Measurements from ENCODE around the gene C11orf86. TPM values are rescaled to one million over a fixed set of nuclear protein-coding genes. Genes with fewer than 3 reads are reported as not detected.

C11orf86 gene
- total RNA-seq, 6 donors from 2014 or later: not detected

DNA sequence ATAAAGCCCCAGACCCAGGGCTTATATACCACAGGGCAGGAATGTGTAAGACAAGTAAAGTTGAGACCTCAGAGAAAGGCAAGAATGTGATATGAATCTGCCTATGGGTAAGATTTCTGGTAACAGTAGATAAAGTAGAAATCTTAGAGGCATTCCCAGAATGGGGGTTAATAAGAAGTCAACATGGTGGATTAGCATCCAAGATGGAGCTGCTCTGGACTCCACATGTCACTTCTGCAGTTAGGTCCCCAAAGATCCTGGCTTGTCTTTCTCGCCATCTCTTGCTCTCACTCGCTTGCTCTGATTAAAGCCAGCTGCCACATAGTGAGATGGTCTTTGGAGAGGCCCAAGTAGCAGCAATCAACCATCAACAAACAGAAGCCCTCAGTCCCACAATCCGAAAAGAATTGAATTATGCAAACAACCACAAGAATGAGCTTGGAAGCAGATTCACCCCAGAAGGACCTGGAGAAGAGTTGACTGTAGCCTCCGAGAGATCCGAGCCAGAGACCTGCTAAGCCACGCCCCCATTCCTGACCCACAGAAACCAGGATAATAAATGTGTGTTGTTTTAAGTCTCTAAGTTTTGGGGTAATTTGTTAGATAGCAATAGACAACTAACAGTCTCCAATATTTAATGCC, 5.4 kb upstream of the C11orf86 start:
- 90 to 93% methylated on average over 6 of the region's 6 CpGs for WGBS, 2 donors
- no peak for ATAC-seq (ENCODE audit: low FRiP score in 2 of 2)

DNA sequence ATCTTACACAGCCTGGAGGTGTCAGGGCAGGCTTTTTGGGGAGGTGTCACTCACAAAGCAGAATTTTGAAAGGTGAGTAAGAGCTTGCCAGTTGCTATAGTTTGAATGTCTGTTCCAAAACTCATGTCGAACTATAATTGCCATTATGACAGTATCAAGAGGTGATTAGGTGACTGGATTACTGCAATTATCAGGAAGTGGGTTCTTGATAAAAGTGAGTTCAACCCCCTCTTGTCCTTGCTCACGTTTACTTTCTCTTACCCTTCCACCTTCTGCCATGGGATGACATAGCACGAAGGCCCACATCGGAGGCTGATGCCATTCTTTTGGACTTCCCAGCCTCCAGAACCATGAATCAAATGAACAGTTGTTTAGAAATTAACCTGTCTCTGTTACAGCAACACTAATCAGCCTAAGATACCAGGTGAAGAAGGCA, 4.7 kb upstream of the C11orf86 start:
- ATAC-seq (ENCODE audit: low FRiP score in 2 of 2) (peak in 1 of 2 donors; percentile 2), DNase-seq (no peak)
- H3K9me3 ChIP-seq: no peaks in the 10 kb centered on the region
- peaks cover 3 to 12% (median 8%) of the 10 kb centered on the region in 4 donors for H3K4me1 ChIP-seq
- H3K27ac ChIP-seq: peak overlapping the region in 3 of 4 donors; percentile 20 to 80 (median 24)
- H3K27me3 ChIP-seq: no peaks in the 10 kb centered on the region
- H3K4me3 ChIP-seq: no peak overlapping the region
- 69 to 74% methylated on average over 4 of the region's 4 CpGs for WGBS, 2 donors
- TF ChIP-seq EP300 (IDR thresholded peaks at IDR 0.05) (no peak), POLR2AphosphoS5 (IDR thresholded peaks at IDR 0.05) (no peak), POLR2A (IDR thresholded peaks at IDR 0.05) (no peak)
- TF ChIP-seq, protein P1, sequence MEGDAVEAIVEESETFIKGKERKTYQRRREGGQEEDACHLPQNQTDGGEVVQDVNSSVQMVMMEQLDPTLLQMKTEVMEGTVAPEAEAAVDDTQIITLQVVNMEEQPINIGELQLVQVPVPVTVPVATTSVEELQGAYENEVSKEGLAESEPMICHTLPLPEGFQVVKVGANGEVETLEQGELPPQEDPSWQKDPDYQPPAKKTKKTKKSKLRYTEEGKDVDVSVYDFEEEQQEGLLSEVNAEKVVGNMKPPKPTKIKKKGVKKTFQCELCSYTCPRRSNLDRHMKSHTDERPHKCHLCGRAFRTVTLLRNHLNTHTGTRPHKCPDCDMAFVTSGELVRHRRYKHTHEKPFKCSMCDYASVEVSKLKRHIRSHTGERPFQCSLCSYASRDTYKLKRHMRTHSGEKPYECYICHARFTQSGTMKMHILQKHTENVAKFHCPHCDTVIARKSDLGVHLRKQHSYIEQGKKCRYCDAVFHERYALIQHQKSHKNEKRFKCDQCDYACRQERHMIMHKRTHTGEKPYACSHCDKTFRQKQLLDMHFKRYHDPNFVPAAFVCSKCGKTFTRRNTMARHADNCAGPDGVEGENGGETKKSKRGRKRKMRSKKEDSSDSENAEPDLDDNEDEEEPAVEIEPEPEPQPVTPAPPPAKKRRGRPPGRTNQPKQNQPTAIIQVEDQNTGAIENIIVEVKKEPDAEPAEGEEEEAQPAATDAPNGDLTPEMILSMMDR (IDR thresholded peaks at IDR 0.05): no peak
- no peaks in the 10 kb centered on the region for H3K36me3 ChIP-seq

More for the DNA sequence above, 5.4 kb upstream of the C11orf86 start:
- H3K9me3 ChIP-seq: no peaks in the 10 kb centered on the region
- H3K27me3 ChIP-seq: no peaks in the 10 kb centered on the region
- H3K4me3 ChIP-seq: no peak overlapping the region
- no peak for DNase-seq
- no peaks in the 10 kb centered on the region for H3K36me3 ChIP-seq
- peak overlapping the region in 3 of 4 donors; percentile 20 to 80 (median 24) for H3K27ac ChIP-seq
- TF ChIP-seq, protein P1 (IDR thresholded peaks at IDR 0.05): no peak
- no peak for TF ChIP-seq POLR2AphosphoS5 (IDR thresholded peaks at IDR 0.05)
- TF ChIP-seq POLR2A (IDR thresholded peaks at IDR 0.05): no peak
- no peak for TF ChIP-seq EP300 (IDR thresholded peaks at IDR 0.05)
- peaks cover 3 to 12% (median 8%) of the 10 kb centered on the region in 4 donors for H3K4me1 ChIP-seq

- H3K4me1 ChIP-seq: peaks cover 3 to 12% (median 8%) of the 10 kb centered on the region in 4 donors
- H3K4me3 ChIP-seq: no peak overlapping the region
- no peaks in the 10 kb centered on the region for H3K36me3 ChIP-seq
- TF ChIP-seq POLR2AphosphoS5 (IDR thresholded peaks at IDR 0.05) (peak; percentile 31 to 84), EP300 (IDR thresholded peaks at IDR 0.05) (peak in 1 of 4 donors; percentile 88), POLR2A (IDR thresholded peaks at IDR 0.05) (peak in 1 of 4 donors; percentile 29)
- TF ChIP-seq, protein P1 (IDR thresholded peaks at IDR 0.05): no peak
- H3K9me3 ChIP-seq: no peaks in the 10 kb centered on the region
- ATAC-seq (ENCODE audit: low FRiP score in 2 of 2): peak; percentile 88 to 96
- no peaks in the 10 kb centered on the region for H3K27me3 ChIP-seq
- WGBS, 2 donors: 44 to 69% methylated on average over 5 of the region's 5 CpGs
- peak overlapping the region; percentile 58 to 80 (median 66) for H3K27ac ChIP-seq
- DNase-seq: peak in 1 of 2 donors; percentile 83
Measured at GRCh38 chr11:66970807-66971442, 4.2 kb upstream of the C11orf86 start.

GRCh38 chr11:66971488-66971887, 3.6 kb upstream of the C11orf86 start:
- no peaks in the 10 kb centered on the region for H3K9me3 ChIP-seq
- ATAC-seq (ENCODE audit: low FRiP score in 2 of 2): no peak
- peaks cover 3 to 12% (median 8%) of the 10 kb centered on the region in 4 donors for H3K4me1 ChIP-seq
- H3K27me3 ChIP-seq: no peaks in the 10 kb centered on the region
- no peak for DNase-seq
- peak overlapping the region; percentile 58 to 80 (median 66) for H3K27ac ChIP-seq
- no peaks in the 10 kb centered on the region for H3K36me3 ChIP-seq
- no peak for TF ChIP-seq EP300 (IDR thresholded peaks at IDR 0.05)
- TF ChIP-seq POLR2AphosphoS5 (IDR thresholded peaks at IDR 0.05): no peak
- TF ChIP-seq POLR2A (IDR thresholded peaks at IDR 0.05): no peak
- no peak overlapping the region for H3K4me3 ChIP-seq
- 83 to 92% methylated on average over 2 of the region's 2 CpGs for WGBS, 2 donors

DNA sequence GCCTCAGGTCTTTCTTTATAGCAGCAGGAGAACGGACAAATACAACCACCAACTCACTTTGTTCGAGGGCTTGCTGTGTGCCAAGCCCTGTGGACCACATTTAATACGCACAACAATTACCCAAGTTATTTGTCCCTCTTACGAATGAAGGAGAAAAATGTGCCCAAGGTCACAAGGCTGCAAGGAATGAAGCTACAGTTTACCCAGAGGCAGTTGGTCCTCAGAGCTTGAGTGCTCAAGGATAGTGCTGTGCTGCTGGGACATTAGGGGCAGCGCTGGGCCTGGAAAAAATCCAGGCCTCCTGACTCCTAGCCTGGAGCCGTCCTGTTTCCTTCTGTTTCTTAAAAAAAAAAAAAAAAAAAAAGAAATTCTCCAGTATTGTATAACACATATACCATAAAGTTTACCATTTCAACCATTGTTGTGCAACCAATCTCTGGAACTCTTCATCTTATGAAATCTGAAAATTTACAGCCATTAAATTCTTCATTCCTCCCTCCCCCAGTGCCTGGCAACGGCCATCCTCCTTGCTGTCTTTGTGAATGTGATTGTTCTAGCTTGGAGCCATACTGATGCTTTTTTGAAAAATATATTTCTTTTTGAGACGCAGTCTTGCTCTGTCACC, 1.0 kb upstream of the C11orf86 start:
- no peak overlapping the region for H3K27ac ChIP-seq
- H3K36me3 ChIP-seq: no peaks in the 10 kb centered on the region
- ATAC-seq (ENCODE audit: low FRiP score in 2 of 2) (no peak), DNase-seq (no peak)
- H3K4me1 ChIP-seq: peaks cover 3 to 11% (median 7%) of the 10 kb centered on the region in 4 donors
- peaks cover 0 to 5% (median 1%) of the 10 kb centered on the region in 4 donors for H3K9me3 ChIP-seq
- no peaks in the 10 kb centered on the region for H3K27me3 ChIP-seq
- 82 to 85% methylated on average over 8 of the region's 8 CpGs for WGBS, 2 donors
- TF ChIP-seq POLR2A (IDR thresholded peaks at IDR 0.05) (no peak), POLR2AphosphoS5 (IDR thresholded peaks at IDR 0.05) (no peak), EP300 (IDR thresholded peaks at IDR 0.05) (no peak)
- TF ChIP-seq, protein P1 (IDR thresholded peaks at IDR 0.05): no peak
- no peak overlapping the region for H3K4me3 ChIP-seq

All from upper lobe of left lung (tissue), 6 donors.